Right ventricle myocardium inferior (tissue), 1 donor: ENCODE measurements around the gene CFAP74. TPM values are rescaled to one million over a fixed set of nuclear protein-coding genes. Genes with fewer than 3 reads are reported as not detected.

ENCODE experiments used
- ATAC-seq: fragments of 200-7000 bp; cut with Tn5 transposase; one replicate; pipeline ENCODE4 v1.9.1; 2020; ENCODE audit warnings: mild to moderate bottlenecking, moderate library complexity
- DNase-seq: peaks from one replicate; pipeline ENCODE4 v3.0.0; 2021; ENCODE audit errors: missing footprints
- intact Hi-C: fragments of 100-400 bp; cut with DNase I; formaldehyde crosslinking; loops from one replicate; pipeline ENCODE4 v1.11.0; 2022
- total RNA-seq: library from RNA; stranded (reverse); fragmentation: NEBNext Ultra II Directional; extraction: Animal tissue kit (Norgen Biotek cat#: 25700); gene quantifications from one replicate; pipeline ENCODE4 v1.2.1, GENCODE V29; 2021
- donor health status: DM: no; HTN: yes; CAD: no; lungs with severe emphysema.

The CFAP74 gene
- total RNA-seq, 1 donor from 2014 or later: not detected

DNA sequence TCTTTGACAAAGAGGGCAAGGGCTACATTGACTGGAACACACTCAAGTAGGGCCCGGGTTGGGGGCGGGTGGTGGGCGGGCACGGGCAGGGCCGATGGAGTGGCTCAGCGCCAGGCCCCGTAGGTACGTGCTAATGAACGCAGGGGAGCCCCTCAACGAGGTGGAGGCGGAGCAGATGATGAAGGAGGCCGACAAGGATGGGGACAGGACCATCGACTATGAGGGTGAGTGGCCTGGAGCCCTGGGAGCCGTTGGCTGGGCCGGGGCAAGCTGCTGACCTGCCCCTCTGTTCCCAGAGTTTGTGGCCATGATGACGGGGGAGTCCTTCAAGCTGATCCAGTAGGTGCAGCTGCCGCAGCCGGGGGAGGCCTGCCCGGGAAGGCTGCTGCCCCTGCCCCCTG is 86.7 kb downstream of the CFAP74 start:
- intact Hi-C loops: no loop called here
- DNase-seq (peak; percentile 44), ATAC-seq (no peak)

GRCh38 chr1:1915911-1916840 is 87.4 kb downstream of the CFAP74 start:
- DNase-seq: peak; percentile 49
- ATAC-seq: no peak
- intact Hi-C loops: no loop called here

DNA sequence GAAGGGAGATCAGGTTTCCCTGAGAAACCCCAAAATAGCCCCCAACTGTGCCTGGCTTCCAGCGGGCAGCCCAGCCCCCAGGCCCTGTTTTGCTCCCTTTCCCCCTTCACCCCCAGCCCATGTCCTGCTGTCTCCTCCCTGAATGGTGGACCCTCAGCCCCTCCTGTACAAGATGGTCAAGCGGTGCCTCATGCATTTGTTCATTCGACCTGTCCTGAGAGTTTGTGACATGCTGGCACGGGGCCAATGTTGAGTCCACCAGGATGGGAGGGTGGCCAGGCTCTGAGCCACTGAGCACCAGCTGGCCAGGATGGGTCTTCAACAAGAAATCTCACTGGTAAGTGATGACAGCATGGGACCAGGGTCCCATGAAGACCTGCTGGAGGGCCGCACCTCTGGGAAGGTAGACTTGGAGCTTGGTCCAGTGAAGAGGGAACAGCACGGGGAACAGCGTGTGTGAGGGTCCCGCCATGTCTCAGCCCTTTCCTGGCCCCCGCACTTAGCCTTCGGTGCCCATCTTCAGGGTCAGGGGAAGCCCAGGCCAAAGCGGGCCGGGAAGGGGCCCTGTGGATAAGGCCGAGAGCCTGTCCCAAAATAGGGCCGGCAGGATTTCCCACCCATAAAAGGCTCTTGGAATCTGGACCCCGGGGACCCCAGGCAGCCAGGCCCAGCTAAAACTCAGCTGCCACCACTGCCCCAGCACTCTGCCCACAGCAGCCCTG is 88.5 kb downstream of the CFAP74 start, which contains the start of gene CALML6:
TSS of gene CALML6 (plus strand) at position 290 of the 722 bp plus-strand sequence. CDS start at position 311, 21 bp downstream.
- peak; percentile 59 for DNase-seq
- ATAC-seq: no peak

DNA sequence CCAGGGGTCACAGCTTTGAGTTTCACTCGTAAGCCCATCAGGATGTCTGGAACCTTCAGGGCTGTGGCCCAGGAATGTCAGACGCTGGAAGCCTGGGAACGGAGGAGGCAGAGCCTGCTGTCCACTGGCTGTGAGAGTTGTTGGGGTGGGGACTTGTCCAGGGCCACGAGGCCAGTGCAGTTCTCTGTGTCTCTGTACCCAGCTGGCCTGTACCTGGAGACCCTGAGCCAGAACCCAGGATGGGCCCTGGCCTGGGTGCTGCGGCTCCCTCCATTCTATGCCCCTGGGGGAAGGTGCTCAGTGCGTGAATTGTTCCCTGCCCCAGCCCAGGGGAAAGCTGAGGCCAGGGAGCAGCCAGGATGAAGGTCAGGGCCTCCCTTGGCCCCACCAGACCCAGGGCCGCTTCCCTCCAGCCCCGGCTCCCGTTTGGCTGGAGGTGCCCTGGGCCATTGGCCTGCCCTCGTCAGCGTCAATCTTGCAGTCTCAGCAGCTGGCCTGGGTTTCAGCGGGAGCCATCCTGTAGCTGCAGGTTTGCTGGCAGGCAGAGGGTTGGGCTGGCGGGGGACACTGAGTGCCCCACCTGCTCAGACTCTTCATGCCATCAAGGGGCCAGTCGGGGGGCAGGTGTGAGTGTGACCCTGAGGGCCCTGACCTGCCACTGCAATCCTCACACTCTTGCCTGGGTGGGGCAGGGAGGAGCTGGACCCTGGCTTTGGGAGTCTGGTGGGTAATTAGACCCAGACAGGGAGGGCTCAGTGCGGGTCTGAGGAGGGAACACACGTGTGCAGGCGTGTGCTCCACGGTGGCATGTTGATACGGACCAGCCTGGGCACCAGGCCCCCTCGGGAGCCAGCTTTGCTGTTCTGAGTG is 89.2 kb downstream of the CFAP74 start:
- DNase-seq (peak; percentile 61), ATAC-seq (no peak)
- intact Hi-C loops: no loop called here

More for the DNA sequence above, 88.5 kb downstream of the CFAP74 start, which contains the start of gene CALML6:
- intact Hi-C loops: no loop called here

- ATAC-seq: no peak
- intact Hi-C loops: no loop called here
- peak; percentile 3 for DNase-seq
Observed at GRCh38 chr1:1911350-1912041, 92.1 kb downstream of the CFAP74 start.

- ATAC-seq (no peak), DNase-seq (peak; percentile 50)
- intact Hi-C loops: no loop called here
Observed at GRCh38 chr1:1910651-1911331, 92.8 kb downstream of the CFAP74 start.

GRCh38 chr1:1910033-1910465 is 93.5 kb downstream of the CFAP74 start:
- no peak for DNase-seq

DNA sequence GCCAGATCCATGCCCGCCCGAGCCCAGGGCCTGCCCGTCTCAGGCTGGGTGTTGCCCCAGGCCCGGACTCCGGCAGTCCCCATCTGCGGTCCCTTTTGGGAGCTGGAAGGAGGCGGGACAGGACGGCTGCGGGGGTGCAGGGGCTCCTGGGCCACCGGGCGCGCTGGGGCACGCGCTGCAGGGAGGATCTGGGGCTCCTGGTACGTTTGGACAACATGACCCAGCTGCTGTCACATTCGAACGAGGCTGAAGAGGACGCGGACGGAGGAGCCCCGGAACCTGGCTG is 95.1 kb downstream of the CFAP74 start:
- DNase-seq: no peak
- intact Hi-C loops: loop anchor here (5.0 kb wide), 1 partner anchor 126 kb away; no protein-coding TSS in a partner anchor

More at GRCh38 chr1:1910033-1910465, 93.5 kb downstream of the CFAP74 start:
- no peak for ATAC-seq
- intact Hi-C loops: no loop called here

GRCh38 chr1:1907098-1907736 is 96.4 kb downstream of the CFAP74 start:
- intact Hi-C loops: loop anchor here (5.0 kb wide), 1 partner anchor 125 kb away; no protein-coding TSS in a partner anchor
- peak; percentile 63 for DNase-seq
- ATAC-seq: no peak

More for the DNA sequence above, 95.1 kb downstream of the CFAP74 start:
- ATAC-seq: peak; percentile 9

- DNase-seq: peak; percentile 93
- intact Hi-C loops: loop anchor here (5.0 kb wide), 1 partner anchor 124 kb away; no protein-coding TSS in a partner anchor
- peak; percentile 71 for ATAC-seq
Observed at GRCh38 chr1:1906185-1907097, 97.1 kb downstream of the CFAP74 start.

GRCh38 chr1:1903224-1903623 is 100.4 kb downstream of the CFAP74 start:
- intact Hi-C loops: no loop called here
- ATAC-seq (no peak), DNase-seq (no peak)

GRCh38 chr1:1901641-1902294 is 101.8 kb downstream of the CFAP74 start:
- DNase-seq (peak; percentile 47), ATAC-seq (no peak)
- intact Hi-C loops: no loop called here

GRCh38 chr1:1900883-1901640 is 102.5 kb downstream of the CFAP74 start:
- DNase-seq (peak; percentile 9), ATAC-seq (no peak)
- intact Hi-C loops: no loop called here

- no peak for ATAC-seq
- intact Hi-C loops: no loop called here
- peak; percentile 20 for DNase-seq
Observed at GRCh38 chr1:1899967-1900327, 103.6 kb downstream of the CFAP74 start.
